Endothelial cell of umbilical vein (primary cell): Measurements from ENCODE around the gene SMAD9. TPM values are rescaled to one million over a fixed set of nuclear protein-coding genes. Genes with fewer than 3 reads are reported as not detected.

ENCODE experiments used
- BruUV-seq: library from RNA; stranded (reverse); fragments of 400-500 nt; replicated peaks from 2 replicates; lab custom pipeline; 2021; lab: Mats Ljungman, UMichigan
- CTCF ChIA-PET: fragments of 300-600, 350-600 bp; sonication (Branson Sonifier 250); formaldehyde crosslinking; loops from one replicate; lab custom pipeline; 2021; ENCODE audit warnings: antibody characterized with exemption, inconsistent platforms; lab: Charles Lee
- POLR2A ChIA-PET: fragments of 300-600, 350-600 bp; sonication (Branson Sonifier 250); formaldehyde crosslinking; loops from one replicate; lab custom pipeline; 2021; ENCODE audit warnings: antibody characterized with exemption, inconsistent platforms; lab: Charles Lee
- DNase-seq: peaks from one replicate; pipeline ENCODE4 v3.0.0-alpha.2; 2011; ENCODE audit warnings: low read depth, low spot score
- FAIRE-seq: peaks from 2 replicates; lab custom pipeline; 2011; peaks lifted over from hg19 to GRCh38; lab: Jason Lieb, UNC
- H2AFZ ChIP-seq: 2 replicates; pipeline ENCODE4 v1.6.0; 2012; ENCODE audit warnings: low read depth, low read length, control low read depth, inconsistent platforms
- H3K27ac ChIP-seq: 2 replicates; pipeline ENCODE4 v1.5.1; 2011; ENCODE audit warnings: low read depth, mild to moderate bottlenecking, control low read depth, low read length, moderate library complexity; ENCODE audit not compliant: insufficient read depth
- H3K27me3 ChIP-seq, 2 experiments: 2 replicates each; pipeline versions ENCODE4 v1.6.0 to v1.6.1; 2011; ENCODE audit warnings: low read length in 2 of 2, mixed read lengths in 1 of 2; ENCODE audit not compliant: control insufficient read depth in 2 of 2, insufficient read depth in 2 of 2
- H3K36me3 ChIP-seq, 2 experiments: 2 replicates in 1 of 2; 3 replicates in 1 of 2; pipeline ENCODE4 v1.5.1; 2011; ENCODE audit warnings: low read length in 2 of 2, mild to moderate bottlenecking in 1 of 2, moderate library complexity in 1 of 2; ENCODE audit not compliant: control insufficient read depth in 2 of 2, insufficient read depth in 2 of 2; ENCODE audit errors: extremely low read depth in 1 of 2
- H3K4me1 ChIP-seq: 3 replicates; pipeline ENCODE4 v1.5.1; 2011; ENCODE audit warnings: mild to moderate bottlenecking, low read length; ENCODE audit not compliant: control insufficient read depth, insufficient read depth; ENCODE audit errors: extremely low read depth
- H3K4me2 ChIP-seq: 2 replicates; pipeline ENCODE4 v1.6.1; 2011; ENCODE audit warnings: low read length, control low read depth, mixed read lengths; ENCODE audit not compliant: insufficient read depth
- H3K4me3 ChIP-seq, 3 experiments: fragments of 200-600 bp in 1 of 3; sonication (generic), shearing (Covaris generic) in 1 of 3; replicated peaks in 1 of 3; 2 replicates each; pipeline ENCODE4 v1.5.1; 2011 to 2016; ENCODE audit warnings: control low read depth in 3 of 3, low read length in 3 of 3, mild to moderate bottlenecking in 2 of 3, inconsistent platforms in 1 of 3, low read depth in 1 of 3, moderate library complexity in 1 of 3; ENCODE audit not compliant: insufficient read depth in 1 of 3
- H3K79me2 ChIP-seq: 2 replicates; pipeline ENCODE4 v1.6.0; 2012; ENCODE audit warnings: low read length, inconsistent platforms; ENCODE audit not compliant: control insufficient read depth, insufficient read depth
- H3K9ac ChIP-seq: replicated peaks from 2 replicates; pipeline ENCODE3; 2011; ENCODE audit warnings: low read length, control low read depth; ENCODE audit not compliant: insufficient read depth; ENCODE audit errors: extremely low read depth
- H3K9me1 ChIP-seq: replicated peaks from 3 replicates; pipeline ENCODE4 v1.6.0; 2011; ENCODE audit warnings: mild to moderate bottlenecking, low read length; ENCODE audit not compliant: control insufficient read depth, insufficient read depth; ENCODE audit errors: extremely low read depth
- H3K9me3 ChIP-seq: replicated peaks from 2 replicates; pipeline ENCODE4 v1.5.1; 2012; ENCODE audit warnings: low read length, inconsistent platforms; ENCODE audit not compliant: control insufficient read depth, insufficient read depth
- H4K20me1 ChIP-seq: replicated peaks from 2 replicates; pipeline ENCODE3; 2011; ENCODE audit warnings: mild to moderate bottlenecking, low read length; ENCODE audit not compliant: control insufficient read depth, insufficient read depth; ENCODE audit errors: extremely low read depth
- EZH2 ChIP-seq: IDR thresholded peaks from 2 replicates; pipeline ENCODE4 v1.6.1; 2012; ENCODE audit warnings: borderline replicate concordance, low read depth, mild to moderate bottlenecking, moderate library complexity, low read length, inconsistent platforms; ENCODE audit not compliant: severe bottlenecking
- FOS ChIP-seq: IDR thresholded peaks from 2 replicates; pipeline ENCODE4 v1.6.1; 2011; ENCODE audit warnings: mild to moderate bottlenecking, low read length, moderate library complexity, borderline replicate concordance; ENCODE audit not compliant: insufficient read depth
- GATA2 ChIP-seq: IDR thresholded peaks from 2 replicates; pipeline ENCODE4 v1.7.0; 2011; ENCODE audit warnings: low read depth, mild to moderate bottlenecking, moderate library complexity, mixed read lengths, low read length; ENCODE audit not compliant: insufficient read length, insufficient read depth
- JUN ChIP-seq: IDR thresholded peaks from 2 replicates; pipeline ENCODE4 v1.6.1; 2011; ENCODE audit warnings: borderline replicate concordance, low read depth; ENCODE audit not compliant: insufficient read length, insufficient read depth
- MYC ChIP-seq: IDR thresholded peaks from one replicate; pipeline ENCODE4 v1.6.1; 2011; ENCODE audit warnings: mild to moderate bottlenecking, low read depth, low read length
- POLR2A ChIP-seq: IDR thresholded peaks from 2 replicates; pipeline ENCODE4 v1.6.1; 2012; ENCODE audit warnings: low read depth, mild to moderate bottlenecking, control low read depth, low read length
- POLR2AphosphoS5 ChIP-seq: IDR thresholded peaks from 2 replicates; pipeline ENCODE4 v1.6.1; 2012; ENCODE audit warnings: low read depth, mild to moderate bottlenecking, control low read depth, low read length, moderate library complexity; ENCODE audit not compliant: insufficient read depth
- dilution Hi-C: fragments of 300-500 bp; cut with MboI; formaldehyde crosslinking; loops from one replicate; pipeline ENCODE4 v1.15.0; 2019; ENCODE audit warnings: low sequenced_read_pairs; ENCODE audit not compliant: extremely low pct_ligation_motif_present
- intact Hi-C: fragments of 100-400 bp; cut with micrococcal nuclease; formaldehyde crosslinking; loops from one replicate; pipeline ENCODE4 v1.10.0; 2022
- polyA plus RNA-seq, 4 experiments: library from polyadenylated mRNA; depleted of rRNA in 3 of 4; stranded (reverse) in 3 of 4; unstranded in 1 of 4; fragments of >200 nt; gene quantifications; 2 replicates each; pipeline versions ENCODE4 v1.2.1 to v1.2.3, GENCODE V29; 2011 to 2012; ENCODE audit warnings: missing spikeins in 1 of 4
- total RNA-seq: library from RNA; stranded (reverse); gene quantifications from 2 replicates; pipeline ENCODE4 v1.2.3, GENCODE V29; 2021
- TF ChIP-seq, protein P1 (sequence below): IDR thresholded peaks from 2 replicates; pipeline ENCODE4 v1.6.1; 2011; ENCODE audit not compliant: insufficient read depth, insufficient read length
- TF ChIP-seq, protein P2 (sequence below), 2 donors: IDR thresholded peaks; 1 replicate in 1 of 2; 2 replicates in 1 of 2; pipeline ENCODE4 v1.5.1; 2011; ENCODE audit warnings: low read length in 2 of 2, mild to moderate bottlenecking in 2 of 2, moderate library complexity in 2 of 2, control low read depth in 1 of 2, inconsistent platforms in 1 of 2, low read depth in 1 of 2; ENCODE audit not compliant: insufficient read depth in 1 of 2; ENCODE audit errors: extremely low read depth in 1 of 2

SMAD9 gene
- total and polyA plus RNA-seq, 2 donors (not counting 3 experiments of a cell fraction or from before 2014, with no cell fraction given): 2.2 to 4.2 TPM

DNA sequence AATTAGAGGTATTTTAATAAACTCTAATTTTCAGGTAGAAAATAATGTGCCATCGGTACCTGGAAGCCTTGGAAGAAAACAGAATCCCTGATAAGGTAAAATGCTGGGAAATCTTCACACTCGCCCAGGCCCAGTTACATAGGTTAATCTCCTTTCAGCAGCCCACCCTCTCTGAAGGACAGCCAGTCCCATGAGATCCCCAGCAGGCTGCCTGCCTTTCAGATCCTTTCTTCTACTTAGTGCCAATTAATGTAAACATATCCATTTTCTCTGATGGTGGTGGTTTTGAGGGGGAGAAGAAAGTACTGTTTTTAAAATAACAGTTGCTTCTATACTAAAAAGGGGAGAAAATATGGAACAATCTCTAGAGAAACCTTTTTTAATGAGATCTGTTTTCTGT is 12.2 kb downstream of the SMAD9 start:
- no peaks in the 10 kb centered on the region for H3K9me3 ChIP-seq
- no TSS peak for BruUV-seq

DNA sequence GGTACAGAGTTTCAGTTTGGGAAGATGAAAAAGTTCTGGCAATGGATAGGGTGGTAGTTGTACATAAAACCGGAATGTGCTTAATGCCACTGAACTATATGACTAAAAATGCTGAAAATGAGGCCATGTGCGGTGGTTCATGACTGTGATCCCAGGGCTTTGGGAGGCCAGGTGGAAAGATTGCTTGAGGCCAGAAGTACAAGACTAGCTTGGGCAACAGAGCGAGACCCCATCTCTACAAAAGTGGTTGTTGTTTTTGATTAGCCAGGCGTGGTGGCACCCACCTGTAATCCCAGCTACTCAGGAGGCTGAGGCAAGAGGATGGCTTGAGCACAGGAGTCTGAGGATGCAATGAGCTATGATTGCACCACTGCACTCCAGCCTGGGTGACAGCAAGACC is 12.8 kb downstream of the SMAD9 start:
- Histone ChIP-seq H4K20me1 (no peaks in the 10 kb centered on the region), H3K4me1 (peaks cover 6% of the 10 kb centered on the region), H3K27me3 (no peaks in the 10 kb centered on the region), H3K9me1 (no peaks in the 10 kb centered on the region), H3K4me3 (no peak overlapping the region), H3K4me2 (no peak overlapping the region), H3K9ac (no peak overlapping the region), H3K27ac (no peak overlapping the region), H2AFZ (no peak overlapping the region), H3K9me3 (no peaks in the 10 kb centered on the region), H3K36me3 (no peaks in the 10 kb centered on the region), H3K79me2 (peaks cover 5% of the 10 kb centered on the region)
- DNase-seq (no peak), FAIRE-seq (no peak)
- CTCF ChIA-PET: no interaction called here
- POLR2A ChIA-PET: no interaction called here
- dilution Hi-C loops: no loop called here
- no TSS peak for BruUV-seq
- intact Hi-C loops: no loop called here
- TF ChIP-seq POLR2A (no peak), POLR2AphosphoS5 (no peak), JUN (no peak), EZH2 (no peak), FOS (no peak), MYC (no peak), GATA2 (no peak)
- TF ChIP-seq, protein P1, sequence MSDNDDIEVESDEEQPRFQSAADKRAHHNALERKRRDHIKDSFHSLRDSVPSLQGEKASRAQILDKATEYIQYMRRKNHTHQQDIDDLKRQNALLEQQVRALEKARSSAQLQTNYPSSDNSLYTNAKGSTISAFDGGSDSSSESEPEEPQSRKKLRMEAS: no peak
- TF ChIP-seq, protein P2, sequence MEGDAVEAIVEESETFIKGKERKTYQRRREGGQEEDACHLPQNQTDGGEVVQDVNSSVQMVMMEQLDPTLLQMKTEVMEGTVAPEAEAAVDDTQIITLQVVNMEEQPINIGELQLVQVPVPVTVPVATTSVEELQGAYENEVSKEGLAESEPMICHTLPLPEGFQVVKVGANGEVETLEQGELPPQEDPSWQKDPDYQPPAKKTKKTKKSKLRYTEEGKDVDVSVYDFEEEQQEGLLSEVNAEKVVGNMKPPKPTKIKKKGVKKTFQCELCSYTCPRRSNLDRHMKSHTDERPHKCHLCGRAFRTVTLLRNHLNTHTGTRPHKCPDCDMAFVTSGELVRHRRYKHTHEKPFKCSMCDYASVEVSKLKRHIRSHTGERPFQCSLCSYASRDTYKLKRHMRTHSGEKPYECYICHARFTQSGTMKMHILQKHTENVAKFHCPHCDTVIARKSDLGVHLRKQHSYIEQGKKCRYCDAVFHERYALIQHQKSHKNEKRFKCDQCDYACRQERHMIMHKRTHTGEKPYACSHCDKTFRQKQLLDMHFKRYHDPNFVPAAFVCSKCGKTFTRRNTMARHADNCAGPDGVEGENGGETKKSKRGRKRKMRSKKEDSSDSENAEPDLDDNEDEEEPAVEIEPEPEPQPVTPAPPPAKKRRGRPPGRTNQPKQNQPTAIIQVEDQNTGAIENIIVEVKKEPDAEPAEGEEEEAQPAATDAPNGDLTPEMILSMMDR (IDR thresholded peaks at IDR 0.05; ENCODE audit: extremely low read depth in 1 of 2, insufficient read depth in 1 of 2, low read depth in 1 of 2, low read length in 2 of 2): no peak

More for the DNA sequence above, 12.2 kb downstream of the SMAD9 start:
- ChIA-PET CTCF (interaction anchor here (0.6 kb wide), 1 partner anchor 622 kb away, joined by 3 read pairs; no protein-coding TSS in a partner anchor), POLR2A (no interaction called here)
- Histone ChIP-seq H4K20me1 (no peaks in the 10 kb centered on the region), H3K9me1 (no peaks in the 10 kb centered on the region), H2AFZ (no peak overlapping the region), H3K9ac (no peak overlapping the region), H3K27ac (no peak overlapping the region), H3K27me3 (no peaks in the 10 kb centered on the region), H3K36me3 (no peaks in the 10 kb centered on the region), H3K4me3 (no peak overlapping the region), H3K4me2 (no peak overlapping the region), H3K4me1 (peaks cover 11% of the 10 kb centered on the region), H3K79me2 (peaks cover 5% of the 10 kb centered on the region)
- dilution Hi-C loops (no loop called here), intact Hi-C loops (no loop called here)
- TF ChIP-seq EZH2 (no peak), POLR2AphosphoS5 (no peak), MYC (no peak)
- TF ChIP-seq, protein P1: no peak
- DNase-seq (no peak), FAIRE-seq (no peak)
